ENCODE measurements around the gene LTBP1. TPM values are rescaled to one million over a fixed set of nuclear protein-coding genes. Genes with fewer than 3 reads are reported as not detected.

Gene LTBP1
- total and polyA plus RNA-seq, 2 experiments from 2014 or later = 15.7 to 49.8 TPM

DNA sequence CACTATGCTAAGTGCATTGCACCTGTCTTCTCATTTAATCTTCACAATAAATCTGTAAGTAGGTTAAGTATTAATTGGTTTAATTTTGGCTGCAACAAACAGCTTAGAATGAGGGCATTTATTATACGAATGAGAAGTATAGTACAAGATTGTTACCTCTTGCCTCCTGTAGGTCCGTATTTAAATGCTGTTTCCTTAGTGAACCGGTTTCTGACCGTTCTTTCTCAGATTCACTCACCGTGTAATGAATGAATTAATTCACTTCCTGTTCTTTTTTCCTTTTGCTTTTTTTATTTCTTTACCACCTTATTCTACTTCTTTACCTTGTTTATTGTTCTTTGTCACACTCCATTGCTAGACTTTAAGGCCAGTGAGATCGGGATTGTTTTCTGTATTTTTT is 375.9 kb downstream of the LTBP1 start (continued):
- TF ChIP-seq, protein P1, sequence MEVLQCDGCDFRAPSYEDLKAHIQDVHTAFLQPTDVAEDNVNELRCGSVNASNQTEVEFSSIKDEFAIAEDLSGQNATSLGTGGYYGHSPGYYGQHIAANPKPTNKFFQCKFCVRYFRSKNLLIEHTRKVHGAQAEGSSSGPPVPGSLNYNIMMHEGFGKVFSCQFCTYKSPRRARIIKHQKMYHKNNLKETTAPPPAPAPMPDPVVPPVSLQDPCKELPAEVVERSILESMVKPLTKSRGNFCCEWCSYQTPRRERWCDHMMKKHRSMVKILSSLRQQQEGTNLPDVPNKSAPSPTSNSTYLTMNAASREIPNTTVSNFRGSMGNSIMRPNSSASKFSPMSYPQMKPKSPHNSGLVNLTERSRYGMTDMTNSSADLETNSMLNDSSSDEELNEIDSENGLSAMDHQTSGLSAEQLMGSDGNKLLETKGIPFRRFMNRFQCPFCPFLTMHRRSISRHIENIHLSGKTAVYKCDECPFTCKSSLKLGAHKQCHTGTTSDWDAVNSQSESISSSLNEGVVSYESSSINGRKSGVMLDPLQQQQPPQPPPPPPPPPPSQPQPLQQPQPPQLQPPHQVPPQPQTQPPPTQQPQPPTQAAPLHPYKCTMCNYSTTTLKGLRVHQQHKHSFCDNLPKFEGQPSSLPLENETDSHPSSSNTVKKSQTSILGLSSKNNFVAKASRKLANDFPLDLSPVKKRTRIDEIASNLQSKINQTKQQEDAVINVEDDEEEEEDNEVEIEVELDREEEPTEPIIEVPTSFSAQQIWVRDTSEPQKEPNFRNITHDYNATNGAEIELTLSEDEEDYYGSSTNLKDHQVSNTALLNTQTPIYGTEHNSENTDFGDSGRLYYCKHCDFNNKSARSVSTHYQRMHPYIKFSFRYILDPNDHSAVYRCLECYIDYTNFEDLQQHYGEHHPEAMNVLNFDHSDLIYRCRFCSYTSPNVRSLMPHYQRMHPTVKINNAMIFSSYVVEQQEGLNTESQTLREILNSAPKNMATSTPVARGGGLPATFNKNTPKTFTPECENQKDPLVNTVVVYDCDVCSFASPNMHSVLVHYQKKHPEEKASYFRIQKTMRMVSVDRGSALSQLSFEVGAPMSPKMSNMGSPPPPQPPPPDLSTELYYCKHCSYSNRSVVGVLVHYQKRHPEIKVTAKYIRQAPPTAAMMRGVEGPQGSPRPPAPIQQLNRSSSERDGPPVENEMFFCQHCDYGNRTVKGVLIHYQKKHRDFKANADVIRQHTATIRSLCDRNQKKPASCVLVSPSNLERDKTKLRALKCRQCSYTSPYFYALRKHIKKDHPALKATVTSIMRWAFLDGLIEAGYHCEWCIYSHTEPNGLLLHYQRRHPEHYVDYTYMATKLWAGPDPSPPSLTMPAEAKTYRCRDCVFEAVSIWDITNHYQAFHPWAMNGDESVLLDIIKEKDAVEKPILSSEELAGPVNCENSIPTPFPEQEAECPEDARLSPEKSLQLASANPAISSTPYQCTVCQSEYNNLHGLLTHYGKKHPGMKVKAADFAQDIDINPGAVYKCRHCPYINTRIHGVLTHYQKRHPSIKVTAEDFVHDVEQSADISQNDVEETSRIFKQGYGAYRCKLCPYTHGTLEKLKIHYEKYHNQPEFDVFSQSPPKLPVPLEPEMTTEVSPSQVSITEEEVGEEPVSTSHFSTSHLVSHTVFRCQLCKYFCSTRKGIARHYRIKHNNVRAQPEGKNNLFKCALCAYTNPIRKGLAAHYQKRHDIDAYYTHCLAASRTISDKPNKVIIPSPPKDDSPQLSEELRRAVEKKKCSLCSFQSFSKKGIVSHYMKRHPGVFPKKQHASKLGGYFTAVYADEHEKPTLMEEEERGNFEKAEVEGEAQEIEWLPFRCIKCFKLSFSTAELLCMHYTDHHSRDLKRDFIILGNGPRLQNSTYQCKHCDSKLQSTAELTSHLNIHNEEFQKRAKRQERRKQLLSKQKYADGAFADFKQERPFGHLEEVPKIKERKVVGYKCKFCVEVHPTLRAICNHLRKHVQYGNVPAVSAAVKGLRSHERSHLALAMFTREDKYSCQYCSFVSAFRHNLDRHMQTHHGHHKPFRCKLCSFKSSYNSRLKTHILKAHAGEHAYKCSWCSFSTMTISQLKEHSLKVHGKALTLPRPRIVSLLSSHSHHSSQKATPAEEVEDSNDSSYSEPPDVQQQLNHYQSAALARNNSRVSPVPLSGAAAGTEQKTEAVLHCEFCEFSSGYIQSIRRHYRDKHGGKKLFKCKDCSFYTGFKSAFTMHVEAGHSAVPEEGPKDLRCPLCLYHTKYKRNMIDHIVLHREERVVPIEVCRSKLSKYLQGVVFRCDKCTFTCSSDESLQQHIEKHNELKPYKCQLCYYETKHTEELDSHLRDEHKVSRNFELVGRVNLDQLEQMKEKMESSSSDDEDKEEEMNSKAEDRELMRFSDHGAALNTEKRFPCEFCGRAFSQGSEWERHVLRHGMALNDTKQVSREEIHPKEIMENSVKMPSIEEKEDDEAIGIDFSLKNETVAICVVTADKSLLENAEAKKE (CRISPR knock-in tag; IDR thresholded peaks at IDR 0.05) = no peak
- TF ChIP-seq ZNF331 (CRISPR knock-in tag; IDR thresholded peaks at IDR 0.05; ENCODE audit: low read depth) (no peak), STAT1 (IDR thresholded peaks at IDR 0.05; ENCODE audit: unreplicated experiment) (no peak), ZNF114 (CRISPR knock-in tag; IDR thresholded peaks at IDR 0.05) (no peak), POLR2AphosphoS5 (IDR thresholded peaks at IDR 0.05; ENCODE audit: low read depth) (no peak), EZH2phosphoT487 (IDR thresholded peaks at IDR 0.05; ENCODE audit: unreplicated experiment) (no peak), CREB1 (CRISPR knock-in tag; IDR thresholded peaks at IDR 0.05; ENCODE audit: low read depth) (no peak)

DNA sequence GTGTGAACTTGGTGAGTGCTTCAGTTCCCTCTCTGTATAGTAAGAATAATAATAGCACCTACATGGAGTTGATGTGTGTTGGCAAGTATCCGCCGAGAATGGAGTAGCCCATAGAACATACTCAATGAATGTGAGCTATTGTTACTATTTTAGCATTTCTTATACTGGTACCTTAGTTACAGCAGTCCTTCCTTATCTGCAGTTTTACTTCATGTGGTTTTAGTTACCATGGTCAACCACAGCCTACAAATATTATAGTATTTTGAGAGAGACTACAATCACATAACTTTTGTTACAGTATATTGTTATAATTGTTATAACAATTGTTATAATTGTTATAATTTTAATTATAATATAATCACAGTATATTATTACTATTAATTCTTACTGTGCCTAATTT is 377.2 kb downstream of the LTBP1 start:
- H3K4me3 ChIP-seq = no peak overlapping the region
- no peaks in the 10 kb centered on the region for H3K9me3 Mint-ChIP-seq
- no peak overlapping the region for H3K4me3 Mint-ChIP-seq
- ATAC-seq = no peak
- H3K27me3 Mint-ChIP-seq (ENCODE audit: insufficient read depth, low read depth, poor library complexity) = no peaks in the 10 kb centered on the region
- no peaks in the 10 kb centered on the region for H3K79me2 ChIP-seq (replicated peaks; ENCODE audit: insufficient read depth)
- H3K4me1 ChIP-seq (ENCODE audit: insufficient read depth) = no peaks in the 10 kb centered on the region
- 0 out of 2 replicates have a peak, but pooled peaks cover 5% of the 10 kb centered on the region for H4K20me1 ChIP-seq (replicated peaks; ENCODE audit: insufficient read depth)
- TF ChIP-seq, protein P2, sequence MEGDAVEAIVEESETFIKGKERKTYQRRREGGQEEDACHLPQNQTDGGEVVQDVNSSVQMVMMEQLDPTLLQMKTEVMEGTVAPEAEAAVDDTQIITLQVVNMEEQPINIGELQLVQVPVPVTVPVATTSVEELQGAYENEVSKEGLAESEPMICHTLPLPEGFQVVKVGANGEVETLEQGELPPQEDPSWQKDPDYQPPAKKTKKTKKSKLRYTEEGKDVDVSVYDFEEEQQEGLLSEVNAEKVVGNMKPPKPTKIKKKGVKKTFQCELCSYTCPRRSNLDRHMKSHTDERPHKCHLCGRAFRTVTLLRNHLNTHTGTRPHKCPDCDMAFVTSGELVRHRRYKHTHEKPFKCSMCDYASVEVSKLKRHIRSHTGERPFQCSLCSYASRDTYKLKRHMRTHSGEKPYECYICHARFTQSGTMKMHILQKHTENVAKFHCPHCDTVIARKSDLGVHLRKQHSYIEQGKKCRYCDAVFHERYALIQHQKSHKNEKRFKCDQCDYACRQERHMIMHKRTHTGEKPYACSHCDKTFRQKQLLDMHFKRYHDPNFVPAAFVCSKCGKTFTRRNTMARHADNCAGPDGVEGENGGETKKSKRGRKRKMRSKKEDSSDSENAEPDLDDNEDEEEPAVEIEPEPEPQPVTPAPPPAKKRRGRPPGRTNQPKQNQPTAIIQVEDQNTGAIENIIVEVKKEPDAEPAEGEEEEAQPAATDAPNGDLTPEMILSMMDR (conservative IDR thresholded peaks at IDR 0.05; ENCODE audit: low read depth in 2 of 2) = no peak
- TF ChIP-seq, protein P3, sequence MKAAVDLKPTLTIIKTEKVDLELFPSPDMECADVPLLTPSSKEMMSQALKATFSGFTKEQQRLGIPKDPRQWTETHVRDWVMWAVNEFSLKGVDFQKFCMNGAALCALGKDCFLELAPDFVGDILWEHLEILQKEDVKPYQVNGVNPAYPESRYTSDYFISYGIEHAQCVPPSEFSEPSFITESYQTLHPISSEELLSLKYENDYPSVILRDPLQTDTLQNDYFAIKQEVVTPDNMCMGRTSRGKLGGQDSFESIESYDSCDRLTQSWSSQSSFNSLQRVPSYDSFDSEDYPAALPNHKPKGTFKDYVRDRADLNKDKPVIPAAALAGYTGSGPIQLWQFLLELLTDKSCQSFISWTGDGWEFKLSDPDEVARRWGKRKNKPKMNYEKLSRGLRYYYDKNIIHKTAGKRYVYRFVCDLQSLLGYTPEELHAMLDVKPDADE (IDR thresholded peaks at IDR 0.05) = no peak
- H3K4me2 ChIP-seq = no peak overlapping the region
- H3K36me3 Mint-ChIP-seq (ENCODE audit: low read depth) = no peaks in the 10 kb centered on the region
- H3K36me3 ChIP-seq (ENCODE audit: insufficient read depth) = no peaks in the 10 kb centered on the region; the same call in 1 of the 2 replicates
- no peaks in the 10 kb centered on the region for H3K27me3 ChIP-seq (ENCODE audit: insufficient read depth)
- H3K4me1 Mint-ChIP-seq = no peaks in the 10 kb centered on the region
- no peak overlapping the region for H3K27ac ChIP-seq (ENCODE audit: low read depth)
- no peaks in the 10 kb centered on the region for H3F3A ChIP-seq (replicated peaks; ENCODE audit: low read depth)
- no peak for DNase-seq (ENCODE audit: low spot score)
- no peak overlapping the region for H2AFZ ChIP-seq
- no peak overlapping the region for H3K27ac Mint-ChIP-seq
- no peaks in the 10 kb centered on the region for H3K9me2 ChIP-seq (ENCODE audit: insufficient read depth)

Data from GM23338 (cell line).